ENCODE results near the gene FRAS1. TPM values are rescaled to one million over a fixed set of nuclear protein-coding genes. Genes with fewer than 3 reads are reported as not detected.

The FRAS1 gene
- total and polyA plus RNA-seq, 9 of the 15 experiments (the other 6 are each of a cell fraction or from before 2014, with no cell fraction given), result under 0.01 to 0.11 (median 0.04) TPM; not detected in 2

- intact Hi-C loops (cut with micrococcal nuclease), result no loop called here
- no TSS peak for BruUV-seq (replicated peaks)
- Histone ChIP-seq H3K27me3 (ENCODE audit: control insufficient read depth in 2 of 2, insufficient read depth in 2 of 2, low read length in 2 of 2) (peaks cover 4 to 8% of the 10 kb centered on the region in 2 experiments; a peak in 2 of 5 replicates), H3K79me2 (ENCODE audit: control insufficient read depth, insufficient read depth, low read length) (no peaks in the 10 kb centered on the region), H4K20me1 (replicated peaks; ENCODE audit: control insufficient read depth, insufficient read depth, low read length) (no peaks in the 10 kb centered on the region), H3K27ac (ENCODE audit: extremely low read depth, low read depth, low read length) (no peak overlapping the region), H3K9ac (ENCODE audit: insufficient read depth in 1 of 2, low read depth in 2 of 2, low read length in 2 of 2) (no peak overlapping the region), H2AFZ (ENCODE audit: low read depth, low read length) (no peak overlapping the region; the same call in 1 of the 2 replicates), H3K4me2 (ENCODE audit: insufficient read depth, low read length) (no peak overlapping the region), H3K36me3 (ENCODE audit: control insufficient read depth, insufficient read depth, low read length) (no peaks in the 10 kb centered on the region), H3K4me1 (replicated peaks in 1 of 2; ENCODE audit: control insufficient read depth in 2 of 2, insufficient read depth in 2 of 2, low read length in 2 of 2) (peaks cover 10 to 20% of the 10 kb centered on the region in 2 experiments; a peak in 4 of 5 replicates), H3K9me3 (replicated peaks; ENCODE audit: control insufficient read depth, insufficient read depth, low read depth, low read length) (no peaks in the 10 kb centered on the region), H3K4me3 (no peak overlapping the region), H3K9me1 (ENCODE audit: control insufficient read depth, insufficient read depth, low read length) (no peaks in the 10 kb centered on the region)
- POLR2A ChIA-PET, result interaction anchor here (0.6 kb wide), 1 partner anchor 330 kb away, joined by 3 read pairs; no protein-coding TSS in a partner anchor
- TF ChIP-seq MYBL2 (IDR thresholded peaks at IDR 0.05; ENCODE audit: low read depth), result no peak
- no peak for TF ChIP-seq MYBL2 (CRISPR knock-in tag; IDR thresholded peaks at IDR 0.05; ENCODE audit: borderline replicate concordance)
- TF ChIP-seq NCOA4 (IDR thresholded peaks at IDR 0.05; ENCODE audit: partially characterized antibody), result no peak
- no peak for TF ChIP-seq SMARCA4 (IDR thresholded peaks at IDR 0.05)
- no peak for TF ChIP-seq CTBP1 (IDR thresholded peaks at IDR 0.05; ENCODE audit: borderline replicate concordance)
- TF ChIP-seq HDGF (IDR thresholded peaks at IDR 0.05), result no peak
- no peak for TF ChIP-seq ZNF280B (CRISPR knock-in tag; IDR thresholded peaks at IDR 0.05)
- TF ChIP-seq RCOR1 (IDR thresholded peaks at IDR 0.05; ENCODE audit: borderline replicate concordance in 1 of 2, low read depth in 2 of 2, low read length in 2 of 2), result no peak
- in situ Hi-C loops (cut with MboI), result no loop called here
- FAIRE-seq (no peak), ATAC-seq (no peak), DNase-seq (ENCODE audit: extremely low read depth in 1 of 4, low spot score in 3 of 4) (no peak)
- CTCF ChIA-PET (ENCODE audit: low intra/inter-chr PET ratio), result no interaction called here
Measured at GRCh38 chr4:78553529-78554060, 496.5 kb downstream of the FRAS1 start.
